Measurements from ENCODE around the gene TMEM145. TPM values are rescaled to one million over a fixed set of nuclear protein-coding genes. Genes with fewer than 3 reads are reported as not detected.

The TMEM145 gene
- total RNA-seq, 1 donor from 2014 or later = 0.92 TPM

- Mint-ChIP-seq H3K9me3 (no peaks in the 10 kb centered on the region), H3K4me3 (peak overlapping the region; percentile 82)
Measured at GRCh38 chr19:42286349-42287016, 26.6 kb upstream of the TMEM145 start.

DNA sequence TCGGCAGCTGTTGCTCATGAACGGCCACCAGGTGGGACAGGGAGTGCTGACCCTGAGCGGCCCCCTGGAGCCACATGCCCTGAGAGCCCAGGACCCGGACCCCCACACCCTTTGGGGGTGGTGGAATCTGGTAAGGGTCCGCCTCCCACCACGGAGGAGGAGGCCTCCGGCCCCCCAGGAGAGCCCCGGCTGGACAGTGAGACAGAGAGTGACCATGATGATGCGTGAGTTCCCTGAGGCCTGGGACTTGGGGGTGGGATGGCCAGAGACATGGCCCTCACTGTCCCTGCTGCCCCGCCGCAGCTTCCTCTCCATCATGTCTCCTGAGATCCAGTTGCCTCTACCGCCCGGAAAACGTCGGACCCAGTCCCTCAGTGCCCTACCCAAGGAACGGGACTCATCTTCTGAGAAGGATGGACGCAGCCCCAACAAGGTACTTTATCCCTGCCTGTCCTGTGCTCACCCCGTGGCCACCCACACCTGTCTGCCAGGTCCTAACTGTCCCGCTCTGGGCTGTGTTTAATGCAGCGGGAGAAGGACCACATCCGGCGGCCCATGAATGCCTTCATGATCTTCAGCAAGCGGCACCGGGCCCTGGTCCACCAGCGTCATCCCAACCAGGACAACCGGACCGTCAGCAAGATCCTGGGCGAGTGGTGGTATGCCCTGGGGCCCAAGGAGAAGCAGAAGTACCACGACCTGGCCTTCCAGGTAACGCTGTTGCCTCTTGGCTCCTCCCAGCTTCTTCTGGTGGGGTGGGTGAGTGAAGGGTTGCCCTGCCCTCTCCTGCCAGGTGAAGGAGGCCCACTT lies 25.9 kb upstream of the TMEM145 start:
- TF ChIP-seq, protein P1, sequence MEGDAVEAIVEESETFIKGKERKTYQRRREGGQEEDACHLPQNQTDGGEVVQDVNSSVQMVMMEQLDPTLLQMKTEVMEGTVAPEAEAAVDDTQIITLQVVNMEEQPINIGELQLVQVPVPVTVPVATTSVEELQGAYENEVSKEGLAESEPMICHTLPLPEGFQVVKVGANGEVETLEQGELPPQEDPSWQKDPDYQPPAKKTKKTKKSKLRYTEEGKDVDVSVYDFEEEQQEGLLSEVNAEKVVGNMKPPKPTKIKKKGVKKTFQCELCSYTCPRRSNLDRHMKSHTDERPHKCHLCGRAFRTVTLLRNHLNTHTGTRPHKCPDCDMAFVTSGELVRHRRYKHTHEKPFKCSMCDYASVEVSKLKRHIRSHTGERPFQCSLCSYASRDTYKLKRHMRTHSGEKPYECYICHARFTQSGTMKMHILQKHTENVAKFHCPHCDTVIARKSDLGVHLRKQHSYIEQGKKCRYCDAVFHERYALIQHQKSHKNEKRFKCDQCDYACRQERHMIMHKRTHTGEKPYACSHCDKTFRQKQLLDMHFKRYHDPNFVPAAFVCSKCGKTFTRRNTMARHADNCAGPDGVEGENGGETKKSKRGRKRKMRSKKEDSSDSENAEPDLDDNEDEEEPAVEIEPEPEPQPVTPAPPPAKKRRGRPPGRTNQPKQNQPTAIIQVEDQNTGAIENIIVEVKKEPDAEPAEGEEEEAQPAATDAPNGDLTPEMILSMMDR (IDR thresholded peaks at IDR 0.05; ENCODE audit: unreplicated experiment) = no peak
- Mint-ChIP-seq H3K4me1 (peaks cover 22% of the 10 kb centered on the region), H3K27ac (no peak overlapping the region)

More at GRCh38 chr19:42286349-42287016, 26.6 kb upstream of the TMEM145 start:
- H3K4me1 Mint-ChIP-seq = peaks cover 29% of the 10 kb centered on the region
- no peak for DNase-seq (ENCODE audit: low spot score in 2 of 2, unreplicated experiment in 2 of 2)
- peaks cover 3% of the 10 kb centered on the region for H3K36me3 Mint-ChIP-seq
- peak overlapping the region; percentile 81 for H3K27ac Mint-ChIP-seq
- TF ChIP-seq, protein P1 (IDR thresholded peaks at IDR 0.05; ENCODE audit: unreplicated experiment) = no peak
- no peaks in the 10 kb centered on the region for H3K27me3 Mint-ChIP-seq (ENCODE audit: low read depth)

GRCh38 chr19:42287827-42288107 lies 25.3 kb upstream of the TMEM145 start:
- H3K27ac Mint-ChIP-seq = no peak overlapping the region
- TF ChIP-seq, protein P1 (IDR thresholded peaks at IDR 0.05; ENCODE audit: unreplicated experiment) = no peak
- H3K4me1 Mint-ChIP-seq = peaks cover 18% of the 10 kb centered on the region
- no peak overlapping the region for H3K4me3 Mint-ChIP-seq
- no peak for DNase-seq (ENCODE audit: low spot score in 2 of 2, unreplicated experiment in 2 of 2)
- H3K27me3 Mint-ChIP-seq (ENCODE audit: low read depth) = no peaks in the 10 kb centered on the region
- no peaks in the 10 kb centered on the region for H3K9me3 Mint-ChIP-seq
- H3K36me3 Mint-ChIP-seq = peaks cover 7% of the 10 kb centered on the region

More for the DNA sequence above, 25.9 kb upstream of the TMEM145 start:
- DNase-seq (ENCODE audit: low spot score in 2 of 2, unreplicated experiment in 2 of 2) = no peak
- Mint-ChIP-seq H3K4me3 (no peak overlapping the region), H3K9me3 (no peaks in the 10 kb centered on the region), H3K27me3 (ENCODE audit: low read depth) (no peaks in the 10 kb centered on the region), H3K36me3 (peaks cover 7% of the 10 kb centered on the region)

- no peak for DNase-seq (ENCODE audit: low spot score in 2 of 2, unreplicated experiment in 2 of 2)
- Mint-ChIP-seq H3K4me1 (peaks cover 18% of the 10 kb centered on the region), H3K36me3 (peaks cover 9% of the 10 kb centered on the region), H3K27me3 (ENCODE audit: low read depth) (no peaks in the 10 kb centered on the region), H3K9me3 (no peaks in the 10 kb centered on the region), H3K27ac (no peak overlapping the region), H3K4me3 (no peak overlapping the region)
- TF ChIP-seq, protein P1 (IDR thresholded peaks at IDR 0.05; ENCODE audit: unreplicated experiment) = no peak
Measured at GRCh38 chr19:42288387-42288786, 24.7 kb upstream of the TMEM145 start.

DNA sequence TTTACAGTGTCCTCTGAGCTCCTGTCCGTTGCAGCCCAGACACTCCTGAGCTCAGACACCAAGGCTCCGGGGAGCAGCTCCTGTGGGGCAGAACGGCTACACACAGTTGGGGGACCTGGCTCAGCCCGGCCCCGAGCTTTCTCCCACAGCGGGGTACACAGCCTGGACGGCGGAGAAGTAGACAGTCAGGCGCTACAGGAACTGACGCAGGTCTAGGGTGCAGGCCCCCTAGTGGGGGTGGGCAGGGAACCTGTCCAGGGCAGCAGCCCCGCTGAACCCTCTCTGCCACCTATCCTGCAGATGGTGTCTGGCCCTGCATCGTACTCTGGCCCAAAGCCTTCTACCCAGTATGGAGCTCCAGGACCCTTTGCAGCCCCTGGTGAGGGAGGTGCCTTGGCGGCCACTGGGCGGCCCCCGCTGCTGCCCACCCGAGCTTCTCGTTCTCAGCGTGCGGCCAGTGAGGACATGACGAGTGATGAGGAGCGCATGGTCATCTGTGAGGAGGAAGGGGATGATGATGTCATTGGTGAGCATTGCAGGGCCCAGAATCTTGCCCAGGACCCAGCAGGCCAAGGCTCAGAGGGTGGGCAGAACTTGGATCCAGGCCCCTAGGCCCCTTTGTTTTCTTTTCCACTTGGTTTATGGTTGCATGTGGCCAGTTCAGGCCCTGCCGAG lies 24.1 kb upstream of the TMEM145 start:
- peaks cover 14% of the 10 kb centered on the region for H3K36me3 Mint-ChIP-seq
- peaks cover 18% of the 10 kb centered on the region for H3K4me1 Mint-ChIP-seq
- no peak overlapping the region for H3K4me3 Mint-ChIP-seq
- no peaks in the 10 kb centered on the region for H3K27me3 Mint-ChIP-seq (ENCODE audit: low read depth)
- DNase-seq (ENCODE audit: low spot score in 2 of 2, unreplicated experiment in 2 of 2) = no peak
- TF ChIP-seq, protein P1 (IDR thresholded peaks at IDR 0.05; ENCODE audit: unreplicated experiment) = peak; percentile 19
- no peaks in the 10 kb centered on the region for H3K9me3 Mint-ChIP-seq
- no peak overlapping the region for H3K27ac Mint-ChIP-seq

Data from mesothelial cell of epicardium (in vitro differentiated cells).